MV-4-11 (cell line): ENCODE measurements around the gene CIDEB.

Experiments
- DNase-seq: peaks from one replicate; lab custom pipeline; 2025; lab: John Stamatoyannopoulos, UW

The CIDEB gene

DNA sequence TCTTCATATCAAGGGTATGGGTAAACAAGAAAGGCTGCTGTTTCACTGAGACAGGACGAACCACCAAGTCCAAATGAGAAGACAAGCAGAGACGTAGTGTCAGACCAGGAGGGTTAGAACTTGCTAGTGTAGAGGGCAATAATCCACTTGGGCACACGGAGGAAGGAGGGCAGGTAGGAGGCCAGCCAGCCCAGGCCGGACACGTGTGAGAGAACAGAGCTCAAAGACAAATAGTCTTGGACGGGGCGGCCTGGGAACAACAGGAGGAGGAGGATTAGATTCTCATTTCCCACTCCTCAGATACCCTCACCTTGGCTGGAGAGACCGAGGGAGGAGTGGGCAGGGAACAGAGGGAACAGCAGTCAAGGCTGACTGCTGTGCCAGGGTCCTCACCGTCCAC is 17.0 kb downstream of the CIDEB start:
- DNase-seq: no peak

- DNase-seq: no peak
These were observed 18.0 kb downstream of the CIDEB start for GRCh38 chr14:24289649-24290280.

GRCh38 chr14:24286996-24287395 is 20.8 kb downstream of the CIDEB start:
- DNase-seq: no peak

GRCh38 chr14:24285351-24285750 is 22.4 kb downstream of the CIDEB start:
- DNase-seq: no peak

- DNase-seq: no peak
These were observed 23.2 kb downstream of the CIDEB start for GRCh38 chr14:24284501-24285035.

- DNase-seq: no peak
These were observed 23.8 kb downstream of the CIDEB start for GRCh38 chr14:24283796-24284460.

GRCh38 chr14:24282736-24283135 is 25.0 kb downstream of the CIDEB start:
- no peak for DNase-seq

DNA sequence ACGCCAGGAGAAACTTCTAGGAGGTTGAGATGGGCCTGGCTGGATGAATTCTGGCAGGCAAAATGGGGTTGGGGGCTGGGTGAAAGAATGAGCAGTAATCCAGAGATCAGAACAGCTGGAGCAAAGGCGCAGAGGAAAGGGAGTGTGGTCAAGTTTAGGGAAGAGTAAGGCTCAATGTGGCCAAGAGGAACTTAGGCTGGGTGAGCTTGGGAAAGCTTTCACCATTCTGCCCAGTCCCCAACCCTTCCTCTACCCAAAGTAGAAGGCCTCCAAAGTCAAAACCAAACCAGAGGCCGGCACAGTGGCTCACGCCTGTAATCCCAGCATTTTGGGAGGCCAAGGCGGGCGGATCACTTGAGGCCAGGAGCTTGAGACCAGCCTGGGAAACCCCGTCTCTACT is 26.1 kb downstream of the CIDEB start:
- DNase-seq: peak; percentile 34

GRCh38 chr14:24280797-24281460 is 26.8 kb downstream of the CIDEB start:
- DNase-seq: no peak

GRCh38 chr14:24279301-24280186 is 28.2 kb downstream of the CIDEB start:
- peak; percentile 32 for DNase-seq

GRCh38 chr14:24278424-24278823 is 29.4 kb downstream of the CIDEB start:
- no peak for DNase-seq

- DNase-seq: peak; percentile 94
These were observed 30.0 kb downstream of the CIDEB start for GRCh38 chr14:24277606-24278321.

- DNase-seq: no peak
These were observed 30.7 kb downstream of the CIDEB start for GRCh38 chr14:24277071-24277470.

- peak; percentile 87 for DNase-seq
These were observed 33.7 kb downstream of the CIDEB start for GRCh38 chr14:24274101-24274543.

GRCh38 chr14:24273422-24273998 is 34.3 kb downstream of the CIDEB start:
- no peak for DNase-seq

DNA sequence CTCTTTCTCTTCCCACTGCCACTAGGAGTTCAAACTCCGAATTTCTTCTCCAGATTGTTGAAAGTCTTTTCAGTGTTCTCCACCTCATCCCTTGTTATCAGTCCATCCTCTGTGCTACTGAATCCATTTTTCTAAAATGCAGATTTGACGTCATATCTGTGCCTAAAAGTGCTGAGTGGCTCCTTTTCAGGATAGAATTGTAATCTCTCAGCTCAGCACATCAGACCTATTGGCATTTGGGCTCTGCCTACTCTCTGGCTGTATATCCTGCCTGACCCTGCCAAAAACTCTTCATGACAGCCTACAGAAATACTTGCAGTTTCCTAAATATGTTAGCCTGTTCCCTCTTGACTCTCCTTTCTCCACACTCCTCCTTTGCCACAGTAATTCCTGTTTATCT is 35.3 kb downstream of the CIDEB start:
- DNase-seq: no peak

DNA sequence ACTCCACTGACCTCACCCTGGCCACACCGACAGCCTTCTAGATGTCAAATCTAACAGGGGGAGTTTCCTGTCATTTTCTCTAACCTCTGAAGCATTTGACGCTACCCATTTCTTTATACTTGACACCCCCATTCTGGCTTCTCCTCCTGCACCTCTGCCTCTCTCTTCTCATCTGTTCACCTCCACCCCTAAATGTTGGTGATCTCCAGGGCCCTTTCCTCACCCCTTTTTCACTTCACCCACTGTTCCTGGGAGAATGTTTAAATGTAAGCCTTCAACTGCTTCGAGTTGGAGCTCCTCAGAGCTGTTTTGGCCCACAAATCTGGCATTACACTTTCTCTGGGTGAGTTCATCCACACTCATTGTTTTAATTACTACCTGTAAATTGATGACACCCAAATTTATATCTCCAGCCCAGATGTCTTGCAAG is 35.9 kb downstream of the CIDEB start:
- no peak for DNase-seq

- peak; percentile 79 for DNase-seq
These were observed 36.5 kb downstream of the CIDEB start, which contains the start of gene RABGGTA for GRCh38 chr14:24271134-24271833. Gene RABGGTA, minus strand, starts transcription at chr14:24271597. Its CDS starts 482 bp downstream, at chr14:24271115.

- DNase-seq: no peak
These were observed 37.1 kb downstream of the CIDEB start for GRCh38 chr14:24270537-24271133.
